ENCODE measurements around the gene FARP1. TPM values are rescaled to one million over a fixed set of nuclear protein-coding genes. Genes with fewer than 3 reads are reported as not detected.

FARP1 gene
- total RNA-seq, 1 donor from 2014 or later, result 71.3 TPM

DNA sequence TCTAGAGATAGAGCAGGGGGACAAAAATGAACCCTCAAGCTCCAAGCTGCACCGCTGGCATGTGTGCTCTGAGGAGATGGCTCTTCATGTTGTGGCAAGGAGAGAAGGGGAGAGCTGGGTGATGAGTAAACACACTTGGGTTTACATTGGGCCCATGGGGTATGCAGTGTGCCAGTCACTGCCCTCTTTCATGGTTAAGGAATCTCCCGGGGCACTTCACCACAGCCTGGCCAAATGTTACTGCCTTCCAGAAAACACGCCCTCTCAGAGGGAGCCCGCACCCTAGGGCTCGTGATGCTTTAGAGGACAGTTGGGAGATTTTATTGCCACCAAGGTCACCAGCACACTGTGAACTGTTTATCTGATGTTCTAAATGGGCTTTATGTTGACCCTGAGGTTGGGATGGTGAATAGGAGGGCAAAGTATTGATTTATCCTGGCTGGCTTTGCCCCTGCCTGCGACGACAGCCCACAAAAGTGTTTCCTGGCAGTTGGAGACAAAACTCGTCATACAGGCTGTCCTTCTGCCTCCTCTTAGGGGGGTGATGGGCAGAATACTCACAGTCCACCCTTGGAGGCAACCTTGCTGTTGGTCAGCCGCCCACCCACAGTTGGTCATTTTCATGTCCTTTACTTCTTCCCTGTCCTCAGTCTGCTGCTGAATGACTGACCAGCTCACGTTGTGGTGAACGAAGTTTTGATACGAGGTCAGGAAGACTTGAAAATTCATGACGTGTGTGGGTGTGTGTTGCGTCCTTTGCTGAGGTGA is 277.1 kb downstream of the FARP1 start:
- intact Hi-C loops (cut with DNase I), result loop anchor here (10.0 kb wide), 1 partner anchor 385 kb away; no protein-coding TSS in a partner anchor
- DNase-seq (ENCODE audit: low spot score), result no peak

DNA sequence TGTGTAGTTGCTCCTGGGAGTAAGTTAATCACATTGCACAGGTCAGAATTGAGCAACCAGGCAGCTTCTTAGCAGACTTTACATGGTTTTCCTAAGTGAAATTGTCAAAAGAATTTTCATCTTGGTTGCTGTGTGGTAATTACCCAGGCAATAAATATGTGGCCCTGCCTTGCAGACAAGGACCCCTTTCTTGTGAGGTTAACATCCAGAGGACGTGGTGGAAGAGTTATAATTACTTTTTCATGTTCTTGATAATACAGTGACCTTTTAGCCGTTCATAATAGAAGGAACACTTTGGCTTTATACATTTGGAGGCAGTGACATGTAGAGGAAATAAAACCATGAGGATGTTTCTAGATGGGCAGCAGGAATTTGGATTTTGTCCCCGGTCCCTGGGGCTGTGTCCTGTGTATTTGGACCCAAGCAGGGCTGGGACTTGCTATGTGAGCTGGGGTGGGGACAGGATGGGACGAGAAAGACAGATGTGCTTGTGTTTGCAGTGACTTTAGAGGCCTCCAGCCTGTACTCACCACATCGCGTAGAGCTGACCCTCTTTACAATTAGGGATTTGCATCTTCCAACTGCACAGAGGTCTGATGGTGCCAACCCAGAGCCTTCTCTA is 277.8 kb downstream of the FARP1 start:
- intact Hi-C loops (cut with DNase I), result loop anchor here (10.0 kb wide), 1 partner anchor 386 kb away; no protein-coding TSS in a partner anchor
- no peak for DNase-seq (ENCODE audit: low spot score)

- DNase-seq (ENCODE audit: low spot score), result no peak
- intact Hi-C loops (cut with DNase I), result loop anchor here (10.0 kb wide), 1 partner anchor 387 kb away; no protein-coding TSS in a partner anchor
Measured at GRCh38 chr13:98422046-98422445, 279.2 kb downstream of the FARP1 start.

DNA sequence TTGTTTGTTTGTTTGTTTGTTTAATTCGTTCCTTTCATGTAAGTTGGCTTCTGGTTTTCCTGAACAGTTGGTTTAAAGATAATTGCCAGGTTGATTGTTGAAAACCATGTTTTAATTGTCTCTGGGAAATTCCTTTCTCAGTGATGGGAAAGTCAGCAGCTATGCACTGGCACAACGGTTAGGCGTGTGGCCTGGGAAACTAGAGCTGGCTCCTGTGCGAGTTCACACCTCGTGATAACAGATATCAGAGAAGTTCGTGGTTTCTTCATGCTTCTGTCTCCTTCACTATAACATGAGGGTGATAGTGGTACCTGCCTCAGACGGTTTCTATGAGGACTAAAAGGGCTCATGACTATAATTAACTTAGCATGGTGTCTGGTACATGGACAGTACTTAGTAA is 280.5 kb downstream of the FARP1 start:
- intact Hi-C loops (cut with DNase I), result loop anchor here (10.0 kb wide), 1 partner anchor 389 kb away; no protein-coding TSS in a partner anchor

DNA sequence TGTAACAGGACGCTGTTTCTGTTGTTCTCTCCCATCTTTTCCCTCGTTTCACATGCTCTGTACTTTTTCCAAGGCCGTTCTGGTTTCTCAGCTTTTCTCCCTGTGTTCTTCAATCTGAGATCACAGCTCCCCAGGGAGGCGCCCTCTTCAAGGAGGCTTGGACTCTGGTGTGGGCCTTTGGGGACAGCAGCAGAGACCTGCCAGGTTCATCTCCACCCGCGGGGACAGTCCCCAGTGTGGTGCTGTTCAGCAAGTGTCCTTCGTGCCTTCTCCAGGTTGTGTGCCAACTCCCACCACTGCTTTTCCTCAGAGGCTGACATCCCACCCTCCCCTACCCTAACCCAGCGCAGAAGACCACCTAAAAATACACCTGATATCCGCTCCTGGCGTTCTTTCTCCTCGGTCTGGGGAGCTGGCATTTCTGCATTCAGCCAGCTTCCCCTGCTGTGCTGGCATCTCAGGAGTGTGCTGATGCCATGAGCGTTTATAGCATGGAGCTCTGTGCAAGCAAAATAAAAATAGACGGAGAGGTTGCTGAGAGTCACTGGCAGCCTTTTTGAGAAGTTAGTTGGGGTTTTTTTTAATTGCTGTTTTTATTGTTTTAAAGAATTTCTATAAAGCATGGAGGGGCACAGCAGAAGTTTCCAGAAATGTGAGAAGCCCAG is 284.6 kb downstream of the FARP1 start:
- intact Hi-C loops (cut with DNase I), result loop anchor here (10.0 kb wide), 1 partner anchor 393 kb away; no protein-coding TSS in a partner anchor
- DNase-seq (ENCODE audit: low spot score), result no peak

More for the DNA sequence above, 280.5 kb downstream of the FARP1 start:
- DNase-seq (ENCODE audit: low spot score), result no peak

- intact Hi-C loops (cut with DNase I), result loop anchor here (10.0 kb wide), 1 partner anchor 394 kb away; no protein-coding TSS in a partner anchor
- no peak for DNase-seq (ENCODE audit: low spot score)
Measured at GRCh38 chr13:98428256-98428966, 285.5 kb downstream of the FARP1 start.

DNA sequence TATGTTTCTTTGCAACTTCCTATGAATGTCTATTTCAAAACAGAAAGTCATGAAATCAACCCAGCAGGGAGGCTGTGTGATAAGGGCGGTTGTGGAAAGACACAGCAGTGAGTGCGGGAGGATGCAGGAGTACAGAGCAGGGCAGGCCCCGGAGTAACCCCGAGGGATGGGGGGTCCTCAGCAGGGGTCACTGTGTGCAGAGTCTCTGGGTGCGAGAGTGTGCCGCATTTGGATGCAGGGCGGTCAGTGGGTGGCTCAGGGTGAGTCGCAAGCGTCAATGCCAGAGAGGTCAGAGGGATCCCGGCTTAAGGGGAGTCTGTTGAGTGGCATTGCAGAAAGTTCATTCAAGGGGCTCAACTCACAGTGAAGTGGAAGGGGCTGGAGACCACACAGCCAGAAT is 286.2 kb downstream of the FARP1 start:
- no peak for DNase-seq (ENCODE audit: low spot score)
- intact Hi-C loops (cut with DNase I), result loop anchor here (10.0 kb wide), 1 partner anchor 394 kb away; no protein-coding TSS in a partner anchor

- intact Hi-C loops (cut with DNase I), result loop anchor here (10.0 kb wide), 1 partner anchor 395 kb away; no protein-coding TSS in a partner anchor
- DNase-seq (ENCODE audit: low spot score), result no peak
Measured at GRCh38 chr13:98429531-98429930, 286.6 kb downstream of the FARP1 start.

DNA sequence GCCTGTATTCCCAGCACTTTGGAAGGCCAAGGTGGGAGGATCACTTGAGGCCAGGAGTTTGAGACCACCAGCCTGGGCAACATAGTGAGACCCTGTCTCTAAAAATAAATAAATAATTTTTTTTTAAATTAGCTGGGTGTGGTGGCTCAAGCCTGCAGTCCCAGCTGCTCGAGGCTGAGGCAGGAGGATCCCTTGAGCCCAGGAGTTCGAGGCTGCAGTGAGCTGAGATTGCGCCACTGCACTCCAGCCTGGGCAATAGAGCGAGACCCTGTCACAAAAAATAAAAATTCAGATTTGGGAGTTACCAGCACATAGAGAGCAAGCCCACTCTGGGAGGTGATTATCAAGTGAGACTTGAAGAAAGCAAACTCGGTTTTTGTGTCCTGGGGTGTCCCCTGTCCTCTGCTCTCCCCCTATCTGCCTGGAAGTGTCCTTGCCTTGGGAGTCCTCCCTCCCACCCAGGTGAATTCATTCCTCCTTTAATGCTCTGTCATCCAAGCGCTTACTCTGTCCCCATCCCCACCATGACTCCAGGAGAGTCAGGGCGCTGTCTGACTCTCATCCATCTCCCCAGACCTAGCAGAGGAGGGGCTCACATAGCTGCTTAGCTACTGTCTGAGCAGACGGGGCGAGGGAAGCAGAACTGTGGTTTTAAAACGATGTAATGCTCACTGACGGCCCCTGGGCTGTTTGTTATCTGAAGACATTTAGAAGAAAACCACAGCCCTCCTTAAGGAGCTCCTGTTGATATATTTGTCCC is 287.3 kb downstream of the FARP1 start:
- DNase-seq (ENCODE audit: low spot score), result no peak
- intact Hi-C loops (cut with DNase I), result loop anchor here (10.0 kb wide), 1 partner anchor 395 kb away; no protein-coding TSS in a partner anchor

- no peak for DNase-seq (ENCODE audit: low spot score)
- intact Hi-C loops (cut with DNase I), result no loop called here
Measured at GRCh38 chr13:98432638-98433037, 289.7 kb downstream of the FARP1 start.

GRCh38 chr13:98433654-98434053 is 290.8 kb downstream of the FARP1 start:
- no peak for DNase-seq (ENCODE audit: low spot score)

GRCh38 chr13:98434060-98434459 is 291.2 kb downstream of the FARP1 start:
- DNase-seq (ENCODE audit: low spot score), result no peak
- intact Hi-C loops (cut with DNase I), result no loop called here

More at GRCh38 chr13:98433654-98434053, 290.8 kb downstream of the FARP1 start:
- intact Hi-C loops (cut with DNase I), result no loop called here

GRCh38 chr13:98435376-98435775 is 292.5 kb downstream of the FARP1 start:
- no peak for DNase-seq (ENCODE audit: low spot score)
- intact Hi-C loops (cut with DNase I), result no loop called here

GRCh38 chr13:98436233-98436910 is 293.5 kb downstream of the FARP1 start:
- DNase-seq (ENCODE audit: low spot score), result no peak
- intact Hi-C loops (cut with DNase I), result no loop called here

- DNase-seq (ENCODE audit: low spot score), result no peak
- intact Hi-C loops (cut with DNase I), result no loop called here
Measured at GRCh38 chr13:98438246-98439125, 295.6 kb downstream of the FARP1 start.

DNA sequence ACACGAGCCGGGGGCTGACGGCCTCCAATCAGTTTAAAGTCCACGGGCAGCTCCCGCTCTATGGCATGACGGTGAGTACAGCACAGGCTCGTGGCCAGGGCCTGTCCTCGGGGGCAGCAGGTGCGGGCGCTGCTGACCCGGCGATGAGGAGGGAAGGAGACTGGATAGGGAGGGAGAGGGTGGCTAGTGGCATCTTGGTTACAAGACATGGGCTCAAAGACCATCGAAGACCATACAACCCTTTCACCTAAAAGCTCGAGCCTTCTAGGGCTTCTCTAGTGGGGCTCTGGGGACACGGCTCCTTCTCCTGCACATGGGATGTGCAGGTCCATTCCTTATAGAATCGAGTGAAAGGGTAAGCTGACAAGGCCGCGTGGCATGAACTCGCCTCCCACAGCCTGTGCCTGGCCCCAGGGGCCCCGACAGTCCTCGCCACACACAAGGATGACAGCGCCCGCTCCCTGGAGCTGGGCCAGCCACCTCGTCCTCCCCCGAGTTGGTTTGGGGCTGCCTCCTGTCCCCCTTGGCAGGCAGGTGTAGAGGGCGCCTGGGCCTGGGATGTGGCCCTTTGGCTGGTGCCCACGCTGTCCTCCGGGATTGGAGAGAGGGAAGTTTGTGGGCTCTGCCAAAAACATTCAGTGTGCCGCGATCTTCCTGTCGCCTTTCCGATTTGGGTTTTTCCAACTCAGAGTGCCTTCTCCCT is 296.4 kb downstream of the FARP1 start:
- intact Hi-C loops (cut with DNase I), result no loop called here
- DNase-seq (ENCODE audit: low spot score), result no peak

DNA sequence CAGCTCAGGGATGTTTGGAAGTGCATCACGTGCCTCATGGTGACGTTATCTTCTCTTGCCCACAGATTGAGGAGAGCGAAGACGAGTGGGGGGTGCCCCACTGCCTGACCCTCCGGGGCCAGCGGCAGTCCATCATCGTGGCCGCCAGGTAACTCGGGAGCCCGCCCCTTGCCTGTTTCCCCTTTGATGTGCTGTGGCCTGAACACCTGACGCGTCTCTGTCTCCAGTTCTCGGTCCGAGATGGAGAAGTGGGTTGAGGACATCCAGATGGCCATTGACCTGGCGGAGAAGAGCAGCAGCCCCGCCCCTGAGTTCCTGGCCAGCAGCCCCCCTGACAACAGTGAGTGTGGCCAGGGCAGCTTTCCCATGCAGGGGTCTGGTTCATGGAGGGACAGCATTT is 297.0 kb downstream of the FARP1 start:
- DNase-seq (ENCODE audit: low spot score), result no peak
- intact Hi-C loops (cut with DNase I), result loop anchor here (10.0 kb wide), 1 partner anchor 405 kb away; no protein-coding TSS in a partner anchor
